PFSK-1 (cell line): ENCODE measurements around the gene TBC1D10B.

ENCODE experiments used
- FOXP2 ChIP-seq: optimal IDR thresholded peaks from 2 replicates; pipeline ENCODE3; 2011; ENCODE audit warnings: borderline replicate concordance, control low read depth, inconsistent platforms; ENCODE audit not compliant: insufficient read depth; ENCODE audit errors: extremely low read length, extremely low read depth
- POLR2AphosphoS5 ChIP-seq: IDR thresholded peaks from 2 replicates; pipeline ENCODE4 v1.6.1; 2012; ENCODE audit warnings: low read depth, mild to moderate bottlenecking, control low read depth, low read length, moderate library complexity
- REST ChIP-seq, 2 experiments: IDR thresholded peaks; 2 replicates each; pipeline versions ENCODE4 v1.6.1 to v1.8.0; 2011 to 2012; ENCODE audit warnings: low read depth in 2 of 2, low read length in 2 of 2, control low read depth in 1 of 2, inconsistent platforms in 1 of 2, mild to moderate bottlenecking in 1 of 2, moderate library complexity in 1 of 2; ENCODE audit not compliant: insufficient read depth in 1 of 2
- SIN3A ChIP-seq: IDR thresholded peaks from 2 replicates; pipeline ENCODE4 v1.6.1; 2012; ENCODE audit warnings: mild to moderate bottlenecking, low read length, moderate library complexity, borderline replicate concordance; ENCODE audit not compliant: insufficient read depth
- TAF1 ChIP-seq: IDR thresholded peaks from 2 replicates; pipeline ENCODE4 v1.6.1; 2012; ENCODE audit warnings: low read length, control low read depth, borderline replicate concordance; ENCODE audit not compliant: insufficient read depth

The TBC1D10B gene

GRCh38 chr16:30377050-30377811 is 6.9 kb upstream of the TBC1D10B start:
- TF ChIP-seq POLR2AphosphoS5 = no peak
- TF ChIP-seq SIN3A = no peak
- TF ChIP-seq FOXP2 = no peak
- no peak for TF ChIP-seq REST (IDR thresholded peaks at IDR 0.05; ENCODE audit: insufficient read depth in 1 of 2, low read depth in 2 of 2, low read length in 2 of 2)
- no peak for TF ChIP-seq TAF1

- TF ChIP-seq POLR2AphosphoS5 = no peak
- TF ChIP-seq SIN3A = no peak
- no peak for TF ChIP-seq TAF1
- no peak for TF ChIP-seq REST (IDR thresholded peaks at IDR 0.05; ENCODE audit: insufficient read depth in 1 of 2, low read depth in 2 of 2, low read length in 2 of 2)
- TF ChIP-seq FOXP2 = no peak
Measured at GRCh38 chr16:30376461-30376902, 6.2 kb upstream of the TBC1D10B start.

- TF ChIP-seq FOXP2 = no peak
- TF ChIP-seq REST (IDR thresholded peaks at IDR 0.05; ENCODE audit: insufficient read depth in 1 of 2, low read depth in 2 of 2, low read length in 2 of 2) = no peak
- no peak for TF ChIP-seq TAF1
- TF ChIP-seq SIN3A = no peak
- TF ChIP-seq POLR2AphosphoS5 = no peak
Measured at GRCh38 chr16:30375864-30376263, 5.6 kb upstream of the TBC1D10B start.

DNA sequence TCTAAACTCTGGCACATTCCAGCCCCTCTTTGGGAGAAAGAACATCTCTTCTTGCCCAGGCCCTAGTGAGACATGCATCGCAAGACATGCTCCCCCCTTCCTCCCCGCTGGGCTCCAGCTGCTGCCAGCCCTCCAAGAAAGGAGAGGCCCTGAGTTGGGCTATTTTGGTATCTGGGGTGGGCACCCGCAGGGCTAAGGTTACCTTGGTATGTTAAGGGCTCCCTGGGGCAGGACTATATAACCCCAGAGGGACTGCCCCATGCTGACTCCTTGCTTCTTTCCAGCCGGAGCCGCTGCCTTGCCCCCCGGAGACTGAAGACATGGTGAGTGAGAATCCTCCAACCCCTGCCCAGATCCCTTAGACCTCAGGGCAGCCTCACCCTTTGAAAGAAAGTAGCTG is 4.2 kb upstream of the TBC1D10B start, which contains the start of gene MYL11:
TSS of gene MYL11 (plus strand) at position 265 of the 400 bp plus-strand sequence. CDS start at position 321, 56 bp downstream.
- TF ChIP-seq TAF1 (no peak), POLR2AphosphoS5 (no peak), SIN3A (no peak), REST (IDR thresholded peaks at IDR 0.05; ENCODE audit: insufficient read depth in 1 of 2, low read depth in 2 of 2, low read length in 2 of 2) (no peak), FOXP2 (no peak)
